ENCODE measurements around the gene PABPC1L2B. TPM values are rescaled to one million over a fixed set of nuclear protein-coding genes. Genes with fewer than 3 reads are reported as not detected.
"Not testable (repeated sequence)": the region's sequence is repeated elsewhere in the genome, so short reads cannot be mapped to it uniquely, and the experiment has no call there.

The PABPC1L2B gene
- total RNA-seq: not detected
- long read RNA-seq: 0 reads

DNA sequence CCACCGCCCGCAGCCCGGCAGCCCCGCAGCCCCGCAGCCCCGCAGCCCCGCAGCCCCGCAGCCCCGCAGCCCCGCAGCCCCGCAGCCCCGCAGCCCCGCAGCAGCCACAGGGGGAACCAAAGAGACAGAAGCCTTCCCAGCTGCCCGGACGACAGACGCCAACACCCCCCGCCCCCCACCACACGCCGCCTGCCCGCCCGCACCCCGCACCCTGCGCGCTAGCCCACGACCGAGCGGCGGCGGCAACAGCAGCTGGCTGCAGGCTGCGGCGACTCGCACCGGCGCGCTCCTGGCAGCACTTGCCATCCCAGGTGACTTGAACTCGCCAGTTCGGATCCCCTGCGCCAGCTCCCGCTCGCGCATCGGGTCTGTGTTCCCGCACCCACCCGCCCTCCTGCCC lies at the start of gene PABPC1L2B:
TSS of gene PABPC1L2B (plus strand) at position 207 of the 400 bp plus-strand sequence. CDS start 704 bp downstream, outside the sequence.
- H3K27ac ChIP-seq; H3K27me3 ChIP-seq (ENCODE audit: low read depth); ATAC-seq; H3K9me3 ChIP-seq; H3K36me3 ChIP-seq; intact Hi-C loops (cut with DNase I); H3K4me3 ChIP-seq; DNase-seq; H3K4me1 ChIP-seq: not testable (repeated sequence)

DNA sequence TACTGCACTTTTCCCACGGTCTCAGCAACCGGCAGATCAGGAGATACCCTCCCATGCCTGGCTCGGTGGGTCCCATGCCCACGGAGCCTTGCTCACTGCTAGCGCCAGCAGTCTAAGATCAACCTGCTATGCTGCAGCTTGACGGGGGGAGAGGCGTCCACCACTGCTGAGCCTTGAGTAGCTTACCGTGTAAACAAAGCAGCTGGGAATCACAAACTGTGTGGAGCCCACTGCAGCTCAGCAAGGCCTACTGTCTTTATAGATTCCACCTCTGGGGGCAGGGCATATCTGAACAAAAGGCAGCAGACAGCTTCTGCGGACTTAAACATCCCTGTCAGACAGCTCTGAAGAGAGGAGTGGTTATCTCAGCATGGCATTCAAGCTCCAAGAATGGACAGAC lies 42.8 kb upstream of the PABPC1L2B start:
- intact Hi-C loops (cut with DNase I); ATAC-seq; H3K27me3 ChIP-seq (ENCODE audit: low read depth); H3K36me3 ChIP-seq; H3K9me3 ChIP-seq; H3K27ac ChIP-seq; DNase-seq; H3K4me3 ChIP-seq; H3K4me1 ChIP-seq: not testable (repeated sequence)

DNA sequence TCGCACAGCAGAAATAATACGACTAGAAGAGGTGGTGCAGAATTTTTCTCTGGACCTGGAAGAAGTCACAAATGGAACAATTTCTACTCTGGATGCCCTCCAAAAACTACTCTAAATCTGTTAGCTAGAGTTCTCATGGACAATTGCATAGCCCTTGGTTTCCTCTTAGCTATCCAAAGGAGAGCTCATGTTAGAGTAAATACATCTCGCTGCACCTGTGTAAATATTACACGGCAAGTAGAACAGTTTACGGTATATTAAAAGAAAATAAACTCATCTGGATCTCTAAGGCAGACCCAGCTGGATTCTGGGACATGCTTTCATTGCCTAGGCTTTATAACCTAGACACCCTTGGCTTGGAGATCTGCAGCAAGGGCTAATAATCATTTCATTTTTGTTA lies 30.9 kb upstream of the PABPC1L2B start:
- H3K9me3 ChIP-seq; H3K36me3 ChIP-seq; ATAC-seq; H3K4me3 ChIP-seq; H3K27me3 ChIP-seq (ENCODE audit: low read depth); intact Hi-C loops (cut with DNase I); DNase-seq; H3K4me1 ChIP-seq; H3K27ac ChIP-seq: not testable (repeated sequence)

DNA sequence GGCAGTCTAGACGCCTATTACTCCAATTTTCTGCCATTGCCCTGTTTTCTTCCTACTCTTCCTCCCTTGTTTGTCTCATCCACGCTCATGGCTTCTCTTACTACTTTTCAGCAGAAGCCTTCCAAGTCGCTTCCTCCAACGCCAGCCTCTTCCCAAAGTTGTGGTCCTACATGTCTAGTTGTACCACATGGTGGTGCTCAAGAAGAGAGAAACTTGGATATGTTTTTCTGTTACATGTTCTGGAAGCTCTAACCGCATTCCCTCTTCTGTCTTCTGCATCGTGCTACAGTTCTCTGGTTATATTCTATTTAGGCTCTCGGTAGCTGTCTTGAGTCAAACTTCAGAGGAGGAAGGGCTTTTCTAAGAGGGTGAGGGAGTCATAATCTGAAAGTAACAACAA lies 27.9 kb upstream of the PABPC1L2B start:
- H3K27ac ChIP-seq; intact Hi-C loops (cut with DNase I); H3K4me3 ChIP-seq; H3K9me3 ChIP-seq; DNase-seq; H3K36me3 ChIP-seq; H3K4me1 ChIP-seq; H3K27me3 ChIP-seq (ENCODE audit: low read depth); ATAC-seq: not testable (repeated sequence)

DNA sequence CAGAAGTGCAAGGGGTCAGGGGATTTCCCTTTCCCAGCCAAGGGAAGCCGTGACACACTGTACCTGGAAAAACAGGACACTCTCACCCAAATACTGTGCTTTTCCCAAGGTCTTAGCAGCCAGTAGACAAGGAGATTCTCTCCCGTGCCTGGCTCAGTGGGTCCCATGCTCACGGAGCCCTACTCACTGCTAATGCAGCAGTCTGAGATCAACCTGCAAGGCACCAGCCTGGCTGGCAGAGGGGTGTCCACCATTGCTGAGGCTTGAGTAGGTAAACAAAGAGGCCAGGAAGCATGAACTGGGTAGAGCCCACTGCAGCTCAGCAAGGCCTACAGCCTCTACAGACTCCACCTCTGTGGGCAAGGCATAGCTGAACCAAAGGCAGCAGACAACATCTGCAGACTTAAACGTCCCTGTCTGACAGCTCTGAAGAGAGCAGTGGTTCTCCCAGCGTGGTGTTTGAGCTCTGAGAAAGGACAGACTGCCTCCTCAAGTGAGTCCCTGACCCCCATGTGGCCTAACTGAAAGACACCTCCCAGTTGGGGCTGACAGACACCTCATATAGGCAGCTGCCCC lies 21.8 kb upstream of the PABPC1L2B start:
- H3K4me1 ChIP-seq; ATAC-seq; intact Hi-C loops (cut with DNase I); H3K27me3 ChIP-seq (ENCODE audit: low read depth); H3K4me3 ChIP-seq; DNase-seq; H3K9me3 ChIP-seq; H3K27ac ChIP-seq; H3K36me3 ChIP-seq: not testable (repeated sequence)

DNA sequence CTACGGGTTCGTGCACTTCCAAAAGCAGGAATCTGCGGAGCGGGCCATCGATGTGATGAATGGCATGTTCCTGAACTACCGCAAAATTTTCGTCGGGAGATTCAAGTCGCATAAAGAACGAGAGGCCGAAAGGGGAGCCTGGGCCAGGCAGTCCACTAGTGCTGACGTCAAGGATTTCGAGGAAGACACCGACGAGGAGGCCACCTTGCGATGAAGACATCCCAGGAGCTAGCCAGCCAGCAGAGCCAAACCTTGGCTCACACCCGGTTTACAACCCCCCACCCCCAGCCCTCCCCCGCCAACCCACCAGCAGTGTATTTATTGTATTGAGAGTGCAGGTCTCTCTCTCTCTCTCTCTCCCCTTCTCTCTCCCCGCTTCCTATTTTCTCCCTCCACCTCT lies 1.3 kb downstream of the PABPC1L2B start:
- H3K4me3 ChIP-seq; ATAC-seq; H3K36me3 ChIP-seq; DNase-seq; H3K9me3 ChIP-seq; intact Hi-C loops (cut with DNase I); H3K4me1 ChIP-seq; H3K27me3 ChIP-seq (ENCODE audit: low read depth); H3K27ac ChIP-seq: not testable (repeated sequence)

DNA sequence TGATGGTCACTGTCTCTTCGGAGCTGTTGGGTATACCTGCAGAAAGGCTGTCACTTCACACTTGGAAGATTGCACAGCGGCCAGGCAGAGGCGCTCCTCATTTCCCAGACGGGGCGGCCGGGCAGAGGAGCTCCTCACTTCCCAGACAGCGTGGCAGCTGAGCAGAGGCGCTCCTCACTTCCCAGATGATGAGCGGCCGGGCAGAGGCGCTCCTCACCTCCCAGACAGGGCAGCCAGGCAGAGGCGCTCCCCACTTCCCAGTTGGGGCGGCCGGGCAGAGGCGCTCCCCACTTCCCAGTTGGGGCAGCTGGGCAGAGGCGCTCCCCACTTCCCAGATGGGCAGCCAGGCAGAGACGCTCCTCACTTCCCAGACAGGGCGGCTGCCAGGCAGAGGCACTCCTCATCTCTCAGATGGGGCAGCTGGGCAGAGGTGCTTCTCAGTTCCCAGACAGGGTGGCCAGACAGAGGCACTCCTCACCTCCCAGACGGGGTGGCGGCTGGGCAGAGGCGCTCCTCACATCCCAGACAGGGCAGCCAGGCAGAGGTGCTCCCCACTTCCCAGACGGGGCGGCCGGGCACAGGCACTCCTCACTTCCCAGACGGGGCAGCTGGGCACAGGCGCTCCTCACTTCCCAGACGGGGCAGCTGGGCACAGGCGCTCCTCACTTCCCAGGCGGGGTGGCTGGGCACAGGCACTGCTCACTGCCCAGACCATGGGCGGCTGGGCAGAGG lies 18.8 kb downstream of the PABPC1L2B start:
- ATAC-seq: no peak
- no peak overlapping the region for H3K4me3 ChIP-seq
- TF ChIP-seq, protein P1, sequence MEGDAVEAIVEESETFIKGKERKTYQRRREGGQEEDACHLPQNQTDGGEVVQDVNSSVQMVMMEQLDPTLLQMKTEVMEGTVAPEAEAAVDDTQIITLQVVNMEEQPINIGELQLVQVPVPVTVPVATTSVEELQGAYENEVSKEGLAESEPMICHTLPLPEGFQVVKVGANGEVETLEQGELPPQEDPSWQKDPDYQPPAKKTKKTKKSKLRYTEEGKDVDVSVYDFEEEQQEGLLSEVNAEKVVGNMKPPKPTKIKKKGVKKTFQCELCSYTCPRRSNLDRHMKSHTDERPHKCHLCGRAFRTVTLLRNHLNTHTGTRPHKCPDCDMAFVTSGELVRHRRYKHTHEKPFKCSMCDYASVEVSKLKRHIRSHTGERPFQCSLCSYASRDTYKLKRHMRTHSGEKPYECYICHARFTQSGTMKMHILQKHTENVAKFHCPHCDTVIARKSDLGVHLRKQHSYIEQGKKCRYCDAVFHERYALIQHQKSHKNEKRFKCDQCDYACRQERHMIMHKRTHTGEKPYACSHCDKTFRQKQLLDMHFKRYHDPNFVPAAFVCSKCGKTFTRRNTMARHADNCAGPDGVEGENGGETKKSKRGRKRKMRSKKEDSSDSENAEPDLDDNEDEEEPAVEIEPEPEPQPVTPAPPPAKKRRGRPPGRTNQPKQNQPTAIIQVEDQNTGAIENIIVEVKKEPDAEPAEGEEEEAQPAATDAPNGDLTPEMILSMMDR (IDR thresholded peaks at IDR 0.05): no peak
- no peaks in the 10 kb centered on the region for H3K4me1 ChIP-seq
- intact Hi-C loops (cut with DNase I): no loop called here
- DNase-seq: no peak
- H3K9me3 ChIP-seq: no peaks in the 10 kb centered on the region
- no peaks in the 10 kb centered on the region for H3K36me3 ChIP-seq
- no peaks in the 10 kb centered on the region for H3K27me3 ChIP-seq (ENCODE audit: low read depth)
- no peak overlapping the region for H3K27ac ChIP-seq

DNA sequence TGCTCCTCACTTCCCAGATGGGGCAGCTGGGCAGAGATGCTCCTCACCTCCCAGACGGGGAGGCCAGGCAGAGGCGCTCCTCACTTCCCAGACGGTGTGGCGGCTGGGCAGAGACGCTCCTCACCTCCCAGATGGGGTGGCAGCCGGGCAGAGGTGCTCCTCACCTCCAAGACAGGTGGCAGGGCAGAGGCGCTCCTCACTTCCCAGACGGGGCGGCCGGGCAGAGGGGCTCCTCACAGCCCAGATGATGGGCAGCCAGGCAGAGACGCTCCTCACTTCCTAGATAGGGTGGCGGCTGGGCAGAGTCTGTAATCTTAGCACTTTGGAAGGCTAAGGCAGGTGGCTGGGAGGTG lies 19.3 kb downstream of the PABPC1L2B start:
- H3K9me3 ChIP-seq; H3K36me3 ChIP-seq; H3K27ac ChIP-seq; H3K27me3 ChIP-seq (ENCODE audit: low read depth); H3K4me3 ChIP-seq; intact Hi-C loops (cut with DNase I); ATAC-seq; DNase-seq; H3K4me1 ChIP-seq: not testable (repeated sequence)

DNA sequence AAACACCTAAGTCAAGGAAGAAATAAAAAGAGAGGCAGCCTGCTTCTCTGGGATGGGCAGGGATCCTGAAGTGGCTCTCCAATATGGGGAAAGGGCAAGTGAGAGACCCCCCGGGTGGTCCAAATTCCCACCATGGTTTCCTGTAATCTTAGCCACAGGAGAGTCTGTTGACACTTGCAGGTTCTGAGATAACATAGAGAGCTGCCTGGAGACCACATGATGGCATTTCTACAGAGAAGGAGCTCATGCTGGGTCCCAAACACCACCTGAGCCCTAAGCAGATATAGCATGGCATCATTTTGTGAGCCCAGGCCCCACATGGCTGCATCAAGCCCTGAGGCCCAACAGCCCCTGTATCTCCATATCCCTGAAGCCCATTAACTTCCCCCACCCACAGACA lies 26.1 kb downstream of the PABPC1L2B start:
- no peak for ATAC-seq

More for the DNA sequence above, 26.1 kb downstream of the PABPC1L2B start:
- Histone ChIP-seq H3K4me3 (no peak overlapping the region), H3K36me3 (no peaks in the 10 kb centered on the region), H3K27me3 (ENCODE audit: low read depth) (no peaks in the 10 kb centered on the region), H3K9me3 (no peaks in the 10 kb centered on the region), H3K4me1 (no peaks in the 10 kb centered on the region), H3K27ac (no peak overlapping the region)
- DNase-seq: no peak
- intact Hi-C loops (cut with DNase I): no loop called here
- TF ChIP-seq, protein P1 (IDR thresholded peaks at IDR 0.05): no peak

Other genes starting within 250 kb of the PABPC1L2B start
- 0.53 TPM for gene DMRTC1B, start 226.0 kb upstream of the PABPC1L2B start, total RNA-seq
- not detected for gene FAM236B, start 220.3 kb upstream of the PABPC1L2B start, total RNA-seq
- not detected for gene FAM236D, start 194.7 kb upstream of the PABPC1L2B start, total RNA-seq
- not detected for gene FAM236C, start 90.3 kb upstream of the PABPC1L2B start, total RNA-seq
- not detected for gene FAM236A, start 64.7 kb upstream of the PABPC1L2B start, total RNA-seq
- gene DMRTC1, start 59.1 kb upstream of the PABPC1L2B start, total RNA-seq: not detected
- gene PABPC1L2A, start 76.6 kb downstream of the PABPC1L2B start, total RNA-seq: not detected
- gene NAP1L2, start 211.9 kb downstream of the PABPC1L2B start, total RNA-seq: 2.1 TPM

Measured in lower lobe of right lung (tissue), 2 donors.